NCI-H526 (cell line): Measurements from ENCODE around the gene DOP1B.
"Not testable (repeated sequence)": the region's sequence is repeated elsewhere in the genome, so short reads cannot be mapped to it uniquely, and the experiment has no call there.

Experiments
- DNase-seq, 2 experiments: peaks; one replicate each; lab custom pipeline; 2025; lab: John Stamatoyannopoulos, UW

Gene DOP1B

GRCh38 chr21:36134803-36135390, 21.7 kb upstream of the DOP1B start, which contains the start of gene CBR3:
CBR3 (plus strand) TSS chr21:36135079; CDS start chr21:36135193, 114 bp downstream.
- DNase-seq, result peak in 1 of 2 experiments; percentile 61

- DNase-seq, result peak; percentile 34 to 81
Measured at GRCh38 chr21:36135391-36136102, 21.1 kb upstream of the DOP1B start.

GRCh38 chr21:36139791-36140190, 16.8 kb upstream of the DOP1B start:
- DNase-seq, result not testable (repeated sequence)

- peak; percentile 95 to 97 for DNase-seq
Measured at GRCh38 chr21:36141513-36141925, 15.1 kb upstream of the DOP1B start.

- not testable (repeated sequence) for DNase-seq
Measured at GRCh38 chr21:36144233-36144632, 12.4 kb upstream of the DOP1B start.

GRCh38 chr21:36145259-36145658, 11.4 kb upstream of the DOP1B start:
- DNase-seq, result no peak

GRCh38 chr21:36147911-36148310, 8.7 kb upstream of the DOP1B start:
- no peak for DNase-seq

- no peak for DNase-seq
Measured at GRCh38 chr21:36148886-36149285, 7.7 kb upstream of the DOP1B start.

- no peak for DNase-seq
Measured at GRCh38 chr21:36149788-36150711, 6.6 kb upstream of the DOP1B start.

- peak; percentile 45 to 66 for DNase-seq
Measured at GRCh38 chr21:36155603-36156338, 853 bp upstream of the DOP1B start.

GRCh38 chr21:36156339-36156814, 247 bp upstream of the DOP1B start:
- peak; percentile 92 to 99 for DNase-seq

GRCh38 chr21:36159356-36159921, 2.8 kb downstream of the DOP1B start:
- no peak for DNase-seq

- DNase-seq, result no peak
Measured at GRCh38 chr21:36160850-36161178, 4.2 kb downstream of the DOP1B start.

GRCh38 chr21:36162631-36163030, 6.0 kb downstream of the DOP1B start:
- no peak for DNase-seq

- no peak for DNase-seq
Measured at GRCh38 chr21:36163750-36164741, 7.4 kb downstream of the DOP1B start.

GRCh38 chr21:36165356-36165755, 8.7 kb downstream of the DOP1B start:
- DNase-seq, result no peak

GRCh38 chr21:36166705-36167104, 10.1 kb downstream of the DOP1B start:
- no peak for DNase-seq

- no peak for DNase-seq
Measured at GRCh38 chr21:36167541-36167940, 10.9 kb downstream of the DOP1B start.

- DNase-seq, result no peak
Measured at GRCh38 chr21:36169470-36170128, 13.0 kb downstream of the DOP1B start.

GRCh38 chr21:36170823-36171222, 14.2 kb downstream of the DOP1B start:
- DNase-seq, result no peak
